Measurements from ENCODE around the gene C11orf42. TPM values are rescaled to one million over a fixed set of nuclear protein-coding genes. Genes with fewer than 3 reads are reported as not detected.

C11orf42 gene, protein sequence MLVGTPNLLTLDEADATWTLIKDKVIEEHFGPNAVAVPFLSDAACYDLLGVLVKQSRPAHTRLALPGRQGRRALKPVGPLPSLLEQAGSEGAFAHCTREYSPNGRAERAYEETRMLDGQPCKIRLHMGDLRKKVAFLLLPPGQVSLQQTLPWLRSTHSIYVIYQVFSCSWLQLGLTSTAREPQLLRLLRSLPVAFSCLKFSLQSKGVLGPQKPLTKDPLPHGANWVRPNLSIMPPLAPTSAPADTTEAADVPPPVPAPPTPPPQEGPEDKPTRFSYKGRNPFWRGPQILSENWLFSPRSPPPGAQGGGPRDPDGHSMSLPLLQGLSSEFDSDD
- not detected for total RNA-seq

DNA sequence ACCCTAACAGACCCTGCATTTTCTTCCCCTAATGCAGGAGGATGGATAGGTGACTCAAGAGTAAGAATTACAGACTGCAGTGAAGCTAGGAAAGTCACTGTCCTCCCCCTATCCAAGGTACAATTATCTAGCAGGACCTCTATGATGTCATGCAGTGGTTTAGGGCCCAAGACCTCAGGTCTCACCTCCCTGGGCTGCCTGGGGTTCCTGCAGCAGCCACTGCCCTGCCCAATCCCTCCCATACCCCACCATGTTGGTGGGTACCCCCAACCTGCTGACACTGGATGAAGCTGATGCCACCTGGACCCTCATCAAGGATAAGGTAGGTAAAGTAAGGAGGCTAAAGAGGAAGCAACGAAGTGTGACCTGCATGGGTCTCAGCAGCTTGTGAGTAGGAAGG, at the start of gene C11orf42:
C11orf42 (plus strand) TSS at position 192 of the 400 bp plus-strand sequence; CDS start at position 251, 59 bp downstream.
- no peak within 1 kb of the TSS for H3K4me3 ChIP-seq
- H3K36me3 ChIP-seq, result peaks cover 0 to 55% (median 0%) of the 10 kb centered on the region in 3 donors
- WGBS, 2 donors, result 90 to 100% methylated on average over 1 of the region's 1 CpG
- DNase-seq (ENCODE audit: low spot score in 2 of 2), result no peak
- H3K27me3 ChIP-seq, result no peaks in the 10 kb centered on the region
- no peaks in the 10 kb centered on the region for H3K9me3 ChIP-seq
- H3K4me1 ChIP-seq, result no peaks in the 10 kb centered on the region
- TF ChIP-seq, protein P1, sequence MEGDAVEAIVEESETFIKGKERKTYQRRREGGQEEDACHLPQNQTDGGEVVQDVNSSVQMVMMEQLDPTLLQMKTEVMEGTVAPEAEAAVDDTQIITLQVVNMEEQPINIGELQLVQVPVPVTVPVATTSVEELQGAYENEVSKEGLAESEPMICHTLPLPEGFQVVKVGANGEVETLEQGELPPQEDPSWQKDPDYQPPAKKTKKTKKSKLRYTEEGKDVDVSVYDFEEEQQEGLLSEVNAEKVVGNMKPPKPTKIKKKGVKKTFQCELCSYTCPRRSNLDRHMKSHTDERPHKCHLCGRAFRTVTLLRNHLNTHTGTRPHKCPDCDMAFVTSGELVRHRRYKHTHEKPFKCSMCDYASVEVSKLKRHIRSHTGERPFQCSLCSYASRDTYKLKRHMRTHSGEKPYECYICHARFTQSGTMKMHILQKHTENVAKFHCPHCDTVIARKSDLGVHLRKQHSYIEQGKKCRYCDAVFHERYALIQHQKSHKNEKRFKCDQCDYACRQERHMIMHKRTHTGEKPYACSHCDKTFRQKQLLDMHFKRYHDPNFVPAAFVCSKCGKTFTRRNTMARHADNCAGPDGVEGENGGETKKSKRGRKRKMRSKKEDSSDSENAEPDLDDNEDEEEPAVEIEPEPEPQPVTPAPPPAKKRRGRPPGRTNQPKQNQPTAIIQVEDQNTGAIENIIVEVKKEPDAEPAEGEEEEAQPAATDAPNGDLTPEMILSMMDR (IDR thresholded peaks at IDR 0.05), result no peak
- TF ChIP-seq POLR2A (IDR thresholded peaks at IDR 0.05), result no peak
- TF ChIP-seq EP300 (IDR thresholded peaks at IDR 0.05), result no peak
- no peak within 1 kb of the TSS for H3K27ac ChIP-seq

DNA sequence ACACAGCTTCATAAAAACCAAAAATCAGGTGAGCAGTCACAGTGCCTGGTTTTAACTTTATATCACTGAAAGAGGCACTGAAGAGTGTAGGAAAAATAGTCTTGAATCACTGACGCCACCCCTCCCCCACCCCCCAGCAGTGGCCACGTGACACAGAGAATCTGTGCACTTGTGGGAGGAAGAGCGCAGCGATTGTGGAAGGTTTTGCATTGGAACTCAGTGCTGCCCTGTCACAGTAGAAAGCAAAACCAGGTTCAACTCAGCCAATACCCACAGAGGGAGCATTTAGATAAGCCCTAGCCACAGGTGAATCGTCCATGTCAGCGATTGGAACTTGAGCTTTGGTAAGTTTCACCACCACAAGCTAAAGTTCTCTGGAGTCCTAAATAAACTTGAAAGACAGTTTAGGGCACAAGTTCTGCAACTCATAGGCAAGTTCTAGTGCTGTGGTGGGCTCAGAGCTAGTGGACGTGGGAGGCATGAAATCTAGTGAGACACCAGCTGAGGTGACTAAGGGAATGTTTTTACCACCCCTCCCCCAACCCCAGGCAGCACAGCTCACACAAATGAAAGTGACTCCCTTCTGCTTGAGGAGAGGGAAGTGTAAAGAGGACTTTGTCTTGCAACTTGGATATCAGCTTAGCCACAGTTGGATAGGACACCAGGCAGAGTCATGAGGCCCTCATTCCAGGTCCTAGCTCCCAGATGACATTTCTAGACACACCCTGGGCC, 48.6 kb upstream of the C11orf42 start:
- Histone ChIP-seq H3K27ac (no peak overlapping the region), H3K4me3 (no peak overlapping the region), H3K36me3 (no peaks in the 10 kb centered on the region), H3K9me3 (no peaks in the 10 kb centered on the region), H3K4me1 (no peaks in the 10 kb centered on the region), H3K27me3 (no peaks in the 10 kb centered on the region)
- 73 to 79% methylated on average over 7 of the region's 7 CpGs for WGBS, 2 donors
- DNase-seq (ENCODE audit: low spot score in 2 of 2), result no peak
- TF ChIP-seq EP300 (IDR thresholded peaks at IDR 0.05) (no peak), POLR2A (IDR thresholded peaks at IDR 0.05) (no peak)
- TF ChIP-seq, protein P1 (IDR thresholded peaks at IDR 0.05), result no peak

DNA sequence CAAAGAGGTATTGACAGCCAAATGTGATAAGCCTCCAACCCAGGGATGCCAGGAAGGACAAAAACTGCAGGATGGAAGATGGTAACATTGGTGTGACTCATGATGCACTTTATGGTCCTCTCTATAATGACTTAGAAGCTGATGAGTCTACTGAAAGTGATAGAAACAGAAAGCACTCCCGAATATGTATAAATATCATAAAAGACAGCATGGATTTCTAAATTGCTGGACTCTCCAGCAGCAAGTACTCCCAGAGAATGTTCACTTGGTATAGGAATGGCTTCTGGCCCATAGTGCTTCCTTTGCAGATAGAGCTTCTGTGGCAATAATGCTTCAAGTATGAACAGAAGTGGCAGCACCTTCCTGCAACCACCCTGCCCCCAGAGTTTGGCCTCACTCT, 35.1 kb upstream of the C11orf42 start, which contains the start of gene OR52B2:
OR52B2 (minus strand) TSS at position 101 of the 400 bp plus-strand sequence; CDS start at position 101, 0 bp downstream.
- H3K9me3 ChIP-seq, result peaks cover 0 to 5% (median 1%) of the 10 kb centered on the region in 4 donors
- 81 to 86% methylated on average over 1 of the region's 1 CpG for WGBS, 2 donors
- H3K4me1 ChIP-seq, result no peaks in the 10 kb centered on the region
- H3K4me3 ChIP-seq, result no peak within 1 kb of the TSS
- no peaks in the 10 kb centered on the region for H3K27me3 ChIP-seq
- DNase-seq (ENCODE audit: low spot score in 2 of 2), result no peak
- TF ChIP-seq, protein P1 (IDR thresholded peaks at IDR 0.05), result no peak
- TF ChIP-seq EP300 (IDR thresholded peaks at IDR 0.05) (no peak), POLR2A (IDR thresholded peaks at IDR 0.05) (no peak)
- no peak within 1 kb of the TSS for H3K27ac ChIP-seq
- no peaks in the 10 kb centered on the region for H3K36me3 ChIP-seq

DNA sequence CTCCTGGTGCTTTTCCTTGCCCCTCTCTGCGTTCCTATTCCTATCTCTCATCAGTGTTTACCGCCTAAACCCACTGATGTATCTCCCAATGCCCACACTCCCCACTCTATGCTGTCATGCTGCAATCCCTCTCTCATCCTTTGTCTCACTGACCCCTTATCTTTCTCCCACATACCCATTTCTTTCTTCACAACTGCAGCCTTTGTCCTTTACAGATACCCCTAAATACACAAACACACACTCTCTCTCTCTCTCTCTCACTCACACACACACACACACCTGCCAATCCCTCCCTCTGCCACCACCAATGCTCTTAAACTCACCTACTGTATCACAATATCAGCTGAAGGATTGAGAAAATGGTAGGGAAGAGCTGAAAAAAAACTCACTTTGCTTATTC, 29.9 kb upstream of the C11orf42 start:
- Histone ChIP-seq H3K36me3 (no peaks in the 10 kb centered on the region), H3K27me3 (no peaks in the 10 kb centered on the region), H3K9me3 (peaks cover 0 to 7% (median 0%) of the 10 kb centered on the region in 4 donors), H3K4me3 (no peak overlapping the region), H3K4me1 (peaks cover 0 to 3% (median 0%) of the 10 kb centered on the region in 4 donors), H3K27ac (no peak overlapping the region)
- TF ChIP-seq POLR2A (IDR thresholded peaks at IDR 0.05) (no peak), EP300 (IDR thresholded peaks at IDR 0.05) (no peak)
- TF ChIP-seq, protein P1 (IDR thresholded peaks at IDR 0.05), result no peak
- WGBS, 2 donors, result 66 to 71% methylated on average over 2 of the region's 2 CpGs
- DNase-seq (ENCODE audit: low spot score in 2 of 2), result no peak

DNA sequence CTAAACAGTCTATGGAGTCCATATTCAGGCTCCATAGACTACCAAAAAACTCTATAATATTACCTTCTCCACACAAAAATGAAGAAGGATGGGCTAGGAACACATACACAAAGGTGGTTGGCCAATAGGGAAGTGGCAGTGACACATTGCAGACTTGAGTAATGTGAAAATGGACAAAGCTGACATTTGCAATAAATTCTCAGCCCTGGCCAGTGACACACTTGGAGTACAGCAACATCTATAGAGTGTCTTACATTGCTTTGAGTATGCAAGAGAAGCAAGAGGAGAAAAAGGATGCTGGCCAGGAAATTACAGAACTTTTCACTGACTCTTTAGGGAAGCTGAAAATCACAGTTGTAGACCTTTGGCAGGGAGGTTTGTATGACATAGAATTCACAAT, 13.6 kb upstream of the C11orf42 start:
- H3K4me1 ChIP-seq, result no peaks in the 10 kb centered on the region
- no peaks in the 10 kb centered on the region for H3K9me3 ChIP-seq
- no peaks in the 10 kb centered on the region for H3K36me3 ChIP-seq
- TF ChIP-seq, protein P1 (IDR thresholded peaks at IDR 0.05), result no peak
- no peak for TF ChIP-seq EP300 (IDR thresholded peaks at IDR 0.05)
- TF ChIP-seq POLR2A (IDR thresholded peaks at IDR 0.05), result no peak
- H3K27me3 ChIP-seq, result no peaks in the 10 kb centered on the region
- no peak overlapping the region for H3K4me3 ChIP-seq
- DNase-seq (ENCODE audit: low spot score in 2 of 2), result no peak
- H3K27ac ChIP-seq, result no peak overlapping the region

Measured in tibial nerve (tissue), 4 donors.